Fibroblast of pulmonary artery (primary cell): ENCODE measurements around the gene TTC13.
A peak's percentile ranks its signal among the peaks of the same experiment; 100 is the strongest.

Source experiments
- DNase-seq: peaks from one replicate; pipeline ENCODE4 v3.0.0-alpha.2; 2010; ENCODE audit warnings: low read depth
- H3K4me3 ChIP-seq: replicated peaks from 2 replicates; pipeline ENCODE4 v1.5.1; 2011; ENCODE audit warnings: low read depth, mild to moderate bottlenecking, control low read depth, low read length, moderate library complexity
- CTCF ChIP-seq: IDR thresholded peaks from 2 replicates; pipeline ENCODE4 v1.5.1; 2011; ENCODE audit warnings: mild to moderate bottlenecking, control low read depth, low read length, inconsistent platforms; ENCODE audit errors: missing control alignments

Gene TTC13

DNA sequence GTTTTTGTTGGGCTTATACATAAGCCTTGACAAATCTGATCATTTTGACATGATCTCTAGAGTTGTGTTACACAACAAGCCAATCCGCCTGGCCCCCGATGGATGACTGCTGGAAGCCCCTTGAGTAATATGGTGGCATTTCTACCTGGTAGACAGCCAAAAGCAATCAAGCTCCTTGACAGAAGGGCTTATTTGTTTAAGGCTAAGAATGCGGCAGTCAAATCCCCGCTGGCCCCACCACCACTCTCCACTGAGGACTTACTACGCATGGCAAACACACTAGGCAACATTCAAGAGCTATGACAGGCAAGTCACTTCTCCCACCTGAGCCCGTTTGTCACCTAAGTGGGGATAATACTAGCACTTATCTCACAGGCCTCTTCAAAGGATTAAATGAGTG is 77.0 kb downstream of the TTC13 start:
- no peak overlapping the region for H3K4me3 ChIP-seq
- TF ChIP-seq CTCF = no peak
- DNase-seq = no peak

DNA sequence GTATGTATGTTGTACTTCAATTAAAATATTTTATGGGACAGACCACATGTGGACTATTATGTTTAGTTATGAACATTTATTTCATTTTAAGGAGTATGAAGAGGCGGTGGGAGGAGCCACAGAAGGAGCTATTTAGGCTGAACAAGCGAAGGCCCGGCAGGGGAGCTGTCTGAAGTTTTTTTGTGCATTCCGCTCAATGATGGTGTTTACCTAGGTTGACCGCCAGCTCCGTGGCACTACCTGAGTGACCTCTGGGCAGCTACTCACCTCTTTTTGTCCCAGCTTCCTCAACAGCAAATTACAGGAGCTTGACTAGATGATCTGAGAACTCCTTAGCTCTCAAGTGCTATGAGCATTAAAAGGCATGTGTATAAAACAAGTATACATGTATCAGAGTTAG is 77.7 kb downstream of the TTC13 start:
- no peak for DNase-seq
- H3K4me3 ChIP-seq = no peak overlapping the region
- no peak for TF ChIP-seq CTCF

DNA sequence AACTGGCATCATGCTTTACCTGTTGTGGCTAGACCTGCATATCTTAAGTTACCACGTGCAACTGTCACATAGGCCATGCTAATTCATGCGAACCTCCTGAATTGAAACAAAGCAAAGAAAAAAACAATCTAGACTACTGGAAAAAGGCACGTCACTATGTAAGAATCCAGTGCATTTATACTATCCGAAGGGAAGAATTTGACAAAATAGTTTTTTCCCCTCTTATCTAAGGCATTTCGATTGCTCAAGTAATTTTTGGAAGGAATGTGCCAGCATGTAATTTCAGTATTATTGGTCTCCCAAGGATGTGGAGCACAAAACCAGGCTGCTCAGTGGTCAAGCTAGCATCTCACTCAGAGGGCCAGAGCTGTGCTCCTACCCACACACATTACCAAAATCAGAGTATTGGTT is 78.8 kb downstream of the TTC13 start:
- TF ChIP-seq CTCF = no peak
- no peak overlapping the region for H3K4me3 ChIP-seq
- peak; percentile 96 for DNase-seq

DNA sequence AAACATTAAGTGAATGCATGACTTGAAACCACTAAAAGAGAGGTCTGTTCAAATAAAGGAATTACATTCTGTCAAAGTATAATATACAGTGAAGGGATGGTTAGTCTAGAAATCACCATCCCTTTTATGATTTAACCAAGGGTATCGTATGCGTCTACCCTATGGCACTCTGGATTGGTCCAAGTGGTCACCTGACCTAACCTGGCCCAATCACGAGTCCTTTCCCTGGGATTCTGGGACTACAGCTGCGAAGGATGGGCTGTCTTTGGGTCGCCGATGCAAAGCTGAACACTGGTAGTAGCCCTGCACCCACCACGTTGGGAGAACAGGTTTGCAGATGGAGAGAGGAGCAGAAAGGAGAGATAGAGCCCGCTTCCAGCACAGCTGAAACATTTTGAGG is 79.9 kb downstream of the TTC13 start:
- no peak for TF ChIP-seq CTCF

GRCh38 chr1:230898144-230898543 is 80.5 kb downstream of the TTC13 start:
- no peak for TF ChIP-seq CTCF
- no peak overlapping the region for H3K4me3 ChIP-seq
- no peak for DNase-seq

More for the DNA sequence above, 79.9 kb downstream of the TTC13 start:
- no peak for DNase-seq
- no peak overlapping the region for H3K4me3 ChIP-seq

DNA sequence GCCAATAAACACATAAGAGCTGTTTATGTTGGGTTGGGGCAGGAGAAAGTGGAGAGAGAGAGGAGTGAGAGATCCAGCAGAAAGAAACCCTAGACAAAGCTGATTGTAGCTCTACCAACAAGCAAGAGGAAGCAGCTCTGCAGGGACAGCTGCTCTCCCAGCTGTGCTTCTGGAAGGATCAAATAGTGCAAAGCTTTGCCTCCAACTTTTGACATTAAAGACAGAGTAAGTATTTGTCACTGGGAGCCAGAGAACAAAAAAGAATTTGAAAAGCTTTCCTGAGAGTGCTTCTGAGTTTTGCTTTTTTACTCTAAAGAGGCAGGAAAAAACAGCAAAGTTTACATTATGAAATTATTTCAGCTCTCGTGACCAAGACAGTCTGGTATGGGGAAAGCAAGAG is 81.9 kb downstream of the TTC13 start:
- no peak overlapping the region for H3K4me3 ChIP-seq
- no peak for DNase-seq
- no peak for TF ChIP-seq CTCF

- no peak for TF ChIP-seq CTCF
These were observed 83.2 kb downstream of the TTC13 start for GRCh38 chr1:230895452-230895851.

More at GRCh38 chr1:230895452-230895851, 83.2 kb downstream of the TTC13 start:
- no peak for DNase-seq
- no peak overlapping the region for H3K4me3 ChIP-seq
